Endothelial cell (in vitro differentiated cells): Measurements from ENCODE around the gene FUT6. TPM values are rescaled to one million over a fixed set of nuclear protein-coding genes. Genes with fewer than 3 reads are reported as not detected.

Source experiments
- DNase-seq: peaks from one replicate; pipeline ENCODE4 v3.0.0; 2021; ENCODE audit warnings: low spot score
- H3K27ac Mint-ChIP-seq: one replicate; pipeline ENCODE4 v1.8.0; 2021; ENCODE audit warnings: mixed read lengths, inconsistent platforms; ENCODE audit not compliant: unreplicated experiment
- H3K27me3 Mint-ChIP-seq: one replicate; pipeline ENCODE4 v1.8.0; 2021; ENCODE audit warnings: mild to moderate bottlenecking, moderate library complexity, mixed read lengths, inconsistent platforms; ENCODE audit not compliant: unreplicated experiment
- H3K36me3 Mint-ChIP-seq: one replicate; pipeline ENCODE4 v1.8.0; 2021; ENCODE audit warnings: mild to moderate bottlenecking, low read depth, mixed read lengths, inconsistent platforms; ENCODE audit not compliant: unreplicated experiment
- H3K4me1 Mint-ChIP-seq: one replicate; pipeline ENCODE4 v1.8.0; 2021; ENCODE audit warnings: mild to moderate bottlenecking, mixed read lengths, inconsistent platforms; ENCODE audit not compliant: unreplicated experiment
- H3K4me3 Mint-ChIP-seq: one replicate; pipeline ENCODE4 v1.8.0; 2021; ENCODE audit warnings: mild to moderate bottlenecking, mixed read lengths, inconsistent platforms; ENCODE audit not compliant: unreplicated experiment
- H3K9me3 Mint-ChIP-seq: one replicate; pipeline ENCODE4 v1.8.0; 2021; ENCODE audit warnings: mixed read lengths, inconsistent platforms; ENCODE audit not compliant: unreplicated experiment
- total RNA-seq: library from RNA; stranded (reverse); fragmentation: NEBNext Ultra II Directional; extraction: Animal tissue kit (Norgen Biotek cat#: 25700); gene quantifications from one replicate; pipeline ENCODE4 v1.2.1, GENCODE V29; 2021; ENCODE audit not compliant: unreplicated experiment
- TF ChIP-seq, protein P1 (sequence below): fragments of 200-600 bp; sonication (generic); IDR thresholded peaks from one replicate; pipeline ENCODE4 v1.5.0; 2021; ENCODE audit warnings: antibody characterized with exemption; ENCODE audit not compliant: unreplicated experiment

Gene FUT6
- total RNA-seq, 1 donor from 2014 or later: 0.18 TPM

DNA sequence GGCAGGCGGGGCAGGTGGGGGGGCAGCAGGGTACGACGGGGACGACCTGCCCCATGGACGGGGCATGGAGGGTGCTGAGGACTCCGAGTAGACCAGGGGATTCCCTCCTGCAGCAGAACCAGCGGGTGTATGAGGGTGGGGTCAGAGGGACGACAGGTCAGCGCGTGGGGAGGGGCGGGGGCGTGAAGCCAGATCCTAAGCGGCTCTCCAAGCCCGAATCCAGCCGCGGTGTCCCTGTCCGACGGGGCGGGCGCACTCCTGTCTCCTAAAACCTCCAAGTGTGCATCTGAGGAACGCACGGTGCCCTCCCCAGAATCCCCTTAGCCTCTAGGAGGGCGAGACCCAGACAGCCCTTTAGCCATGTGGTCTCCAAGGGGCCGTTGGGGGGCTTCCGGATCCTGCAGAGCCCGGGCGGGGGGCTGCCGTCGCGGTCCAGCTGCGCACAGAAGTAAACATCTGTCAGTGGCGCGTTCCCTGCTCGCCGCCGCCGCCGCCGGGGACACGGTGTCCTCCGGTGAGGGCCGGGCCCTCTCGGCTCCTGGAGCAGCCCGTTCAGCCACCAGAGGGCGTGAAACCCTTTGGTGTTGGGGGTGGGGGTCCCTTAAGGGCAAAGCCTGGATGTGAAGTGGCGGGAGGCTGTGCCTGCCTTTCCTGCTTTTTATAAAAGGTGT lies 33.9 kb downstream of the FUT6 start:
- no peaks in the 10 kb centered on the region for H3K4me1 Mint-ChIP-seq
- peak; percentile 92 for DNase-seq
- TF ChIP-seq, protein P1, sequence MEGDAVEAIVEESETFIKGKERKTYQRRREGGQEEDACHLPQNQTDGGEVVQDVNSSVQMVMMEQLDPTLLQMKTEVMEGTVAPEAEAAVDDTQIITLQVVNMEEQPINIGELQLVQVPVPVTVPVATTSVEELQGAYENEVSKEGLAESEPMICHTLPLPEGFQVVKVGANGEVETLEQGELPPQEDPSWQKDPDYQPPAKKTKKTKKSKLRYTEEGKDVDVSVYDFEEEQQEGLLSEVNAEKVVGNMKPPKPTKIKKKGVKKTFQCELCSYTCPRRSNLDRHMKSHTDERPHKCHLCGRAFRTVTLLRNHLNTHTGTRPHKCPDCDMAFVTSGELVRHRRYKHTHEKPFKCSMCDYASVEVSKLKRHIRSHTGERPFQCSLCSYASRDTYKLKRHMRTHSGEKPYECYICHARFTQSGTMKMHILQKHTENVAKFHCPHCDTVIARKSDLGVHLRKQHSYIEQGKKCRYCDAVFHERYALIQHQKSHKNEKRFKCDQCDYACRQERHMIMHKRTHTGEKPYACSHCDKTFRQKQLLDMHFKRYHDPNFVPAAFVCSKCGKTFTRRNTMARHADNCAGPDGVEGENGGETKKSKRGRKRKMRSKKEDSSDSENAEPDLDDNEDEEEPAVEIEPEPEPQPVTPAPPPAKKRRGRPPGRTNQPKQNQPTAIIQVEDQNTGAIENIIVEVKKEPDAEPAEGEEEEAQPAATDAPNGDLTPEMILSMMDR: peak; percentile 64
- H3K27ac Mint-ChIP-seq: no peak overlapping the region
- no peaks in the 10 kb centered on the region for H3K9me3 Mint-ChIP-seq
- no peak overlapping the region for H3K4me3 Mint-ChIP-seq
- peaks cover 26% of the 10 kb centered on the region for H3K27me3 Mint-ChIP-seq
- H3K36me3 Mint-ChIP-seq: peaks cover 7% of the 10 kb centered on the region

DNA sequence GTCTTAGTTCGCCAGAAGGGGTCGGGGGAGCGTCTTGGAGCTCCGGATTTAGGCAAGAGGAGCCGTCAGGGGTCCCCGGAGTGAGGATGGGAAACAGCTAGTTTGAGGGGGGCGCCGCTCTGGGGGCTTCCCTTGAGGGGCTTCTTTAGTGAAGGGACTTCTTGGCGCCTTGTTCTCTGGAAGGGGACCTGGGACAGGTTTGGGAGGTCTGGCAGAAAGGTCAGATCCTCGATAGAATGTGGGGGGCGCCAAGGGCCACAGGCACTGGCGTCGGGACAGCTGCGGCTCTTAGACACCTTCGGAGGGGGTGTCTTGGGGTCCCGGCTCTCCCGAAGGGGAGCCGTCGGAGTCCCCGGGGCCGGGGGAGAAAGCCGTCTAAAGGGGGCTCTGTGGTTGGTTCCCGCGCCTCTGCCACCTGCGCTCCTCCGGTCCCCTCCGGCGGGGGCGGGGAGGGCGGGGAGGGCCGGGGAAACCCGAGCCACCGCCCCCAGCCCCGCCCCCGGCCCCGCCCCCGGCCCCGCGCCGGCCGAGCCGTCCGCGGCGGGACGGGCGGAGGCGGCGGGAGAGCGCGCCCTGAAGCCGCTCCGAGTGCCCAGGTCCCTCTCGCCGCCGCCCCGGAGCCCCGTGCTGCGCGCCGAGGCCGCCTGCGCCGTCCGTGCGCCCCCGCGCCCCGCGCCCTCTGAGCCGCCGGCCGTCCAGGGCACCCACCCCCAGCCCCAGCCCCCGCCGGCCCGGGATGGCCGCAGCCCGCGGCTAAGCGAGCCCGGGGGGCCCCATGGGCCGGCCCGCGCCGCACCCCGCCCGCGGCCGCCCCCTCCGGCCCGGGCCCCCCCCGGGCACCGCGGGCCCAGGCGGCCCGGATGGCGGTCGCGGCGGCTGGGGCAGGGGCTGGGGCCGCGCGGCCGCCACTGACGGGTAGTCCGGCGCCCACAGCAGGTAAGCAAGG lies 34.7 kb downstream of the FUT6 start, which contains the start of gene NRTN:
TSS of gene NRTN (plus strand) at position 552 of the 946 bp plus-strand sequence. CDS start 19,099 bp downstream, outside the sequence.
- no peaks in the 10 kb centered on the region for H3K9me3 Mint-ChIP-seq
- H3K36me3 Mint-ChIP-seq: peaks cover 7% of the 10 kb centered on the region
- H3K27ac Mint-ChIP-seq: no peak within 1 kb of the TSS
- TF ChIP-seq, protein P1: no peak
- peaks cover 25% of the 10 kb centered on the region for H3K27me3 Mint-ChIP-seq
- H3K4me3 Mint-ChIP-seq: no peak within 1 kb of the TSS
- no peak for DNase-seq
- no peaks in the 10 kb centered on the region for H3K4me1 Mint-ChIP-seq

DNA sequence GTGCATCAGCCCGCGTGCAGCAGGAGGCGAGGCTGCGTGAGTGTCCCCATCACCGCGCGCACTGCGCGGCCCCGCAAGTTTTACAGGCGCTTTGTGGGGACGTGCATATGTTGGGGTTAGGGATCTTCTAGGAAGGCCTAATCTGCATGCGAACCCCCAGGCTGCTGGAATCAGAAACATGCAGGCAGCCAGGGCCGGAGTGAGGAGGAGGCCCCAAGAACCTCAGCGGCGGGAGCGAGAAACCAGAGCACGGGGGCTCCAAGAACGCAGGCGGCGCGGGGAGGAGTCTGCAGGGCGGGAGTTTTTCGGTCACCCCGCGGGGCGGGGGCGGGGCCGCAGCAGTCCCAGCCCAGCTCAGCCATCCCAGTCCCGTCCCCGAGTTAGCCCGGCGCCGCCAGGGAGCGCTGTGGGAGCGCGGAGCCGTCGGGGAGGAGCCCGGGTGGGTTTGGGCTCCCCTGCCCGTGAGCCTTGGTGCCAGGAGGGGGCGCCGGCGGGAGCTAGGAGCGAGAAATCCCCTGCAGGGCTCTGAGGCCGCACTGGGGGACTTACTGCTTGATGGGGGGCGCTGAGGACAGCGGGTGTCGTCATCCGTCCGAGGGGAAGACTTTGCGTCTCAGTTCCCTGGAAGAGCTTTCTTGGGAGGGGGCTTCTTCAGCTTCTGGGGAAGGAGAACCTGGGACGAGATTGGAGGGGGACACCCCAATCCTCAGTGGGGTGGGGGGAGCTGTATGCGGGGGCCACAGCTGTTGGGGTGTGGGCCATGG lies 35.6 kb downstream of the FUT6 start:
- peak; percentile 100 for DNase-seq
- Mint-ChIP-seq H3K27me3 (peaks cover 24% of the 10 kb centered on the region), H3K4me1 (no peaks in the 10 kb centered on the region), H3K27ac (no peak overlapping the region), H3K9me3 (no peaks in the 10 kb centered on the region), H3K36me3 (peaks cover 7% of the 10 kb centered on the region), H3K4me3 (peak overlapping the region; percentile 51)
- TF ChIP-seq, protein P1: peak; percentile 86

DNA sequence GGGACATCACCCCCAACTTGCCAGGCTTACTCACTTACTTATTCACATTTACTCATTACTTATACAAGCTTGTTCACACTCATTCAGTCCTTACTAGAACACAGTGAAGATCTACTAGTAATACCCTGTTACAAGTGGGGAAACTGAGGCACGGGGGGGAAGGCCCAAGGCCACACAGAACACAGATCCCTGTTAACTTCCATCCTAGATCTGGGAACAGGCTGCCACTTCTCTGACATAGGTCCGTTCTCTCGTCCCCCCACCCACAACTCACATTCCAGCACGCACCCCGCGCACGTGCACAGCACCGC lies 36.1 kb downstream of the FUT6 start:
- H3K36me3 Mint-ChIP-seq: peaks cover 7% of the 10 kb centered on the region
- H3K4me3 Mint-ChIP-seq: peak overlapping the region; percentile 51
- no peaks in the 10 kb centered on the region for H3K9me3 Mint-ChIP-seq
- H3K27ac Mint-ChIP-seq: no peak overlapping the region
- no peaks in the 10 kb centered on the region for H3K4me1 Mint-ChIP-seq
- DNase-seq: no peak
- H3K27me3 Mint-ChIP-seq: peaks cover 27% of the 10 kb centered on the region
- TF ChIP-seq, protein P1: no peak
